Skeletal muscle tissue (tissue), 4 donors: Measurements from ENCODE around the gene MAPKAPK5. TPM values are rescaled to one million over a fixed set of nuclear protein-coding genes. Genes with fewer than 3 reads are reported as not detected.

ENCODE experiments used
- H3K27ac ChIP-seq: one replicate; pipeline ENCODE4 v1.7.0; 2013; ENCODE audit warnings: mild to moderate bottlenecking, low read depth, low read length, inconsistent platforms
- H3K27me3 ChIP-seq, 3 donors: one replicate each; pipeline ENCODE4 v1.7.0; 2013; ENCODE audit warnings: low read length in 3 of 3; ENCODE audit not compliant: control insufficient read depth in 3 of 3, insufficient read depth in 3 of 3
- H3K36me3 ChIP-seq, 3 donors: one replicate each; pipeline ENCODE4 v1.7.0; 2013; ENCODE audit warnings: low read length in 3 of 3; ENCODE audit not compliant: control insufficient read depth in 3 of 3, insufficient read depth in 3 of 3
- H3K4me1 ChIP-seq, 3 donors: one replicate each; pipeline ENCODE4 v1.7.0; 2013; ENCODE audit warnings: low read length in 3 of 3, mild to moderate bottlenecking in 3 of 3; ENCODE audit not compliant: control insufficient read depth in 3 of 3, insufficient read depth in 3 of 3
- H3K4me3 ChIP-seq, 3 donors: one replicate each; pipeline ENCODE4 v1.7.0; 2013; ENCODE audit warnings: low read length in 3 of 3
- H3K9ac ChIP-seq, 3 donors: one replicate each; pipeline ENCODE4 v1.7.0; 2013; ENCODE audit warnings: low read length in 3 of 3, mild to moderate bottlenecking in 3 of 3, moderate library complexity in 2 of 3, low read depth in 1 of 3
- H3K9me3 ChIP-seq, 3 donors: one replicate each; pipeline ENCODE4 v1.7.0; 2013; ENCODE audit warnings: low read length in 3 of 3; ENCODE audit not compliant: control insufficient read depth in 3 of 3
- total RNA-seq: library from RNA; depleted of rRNA; stranded (reverse); fragments of >200 nt; gene quantifications from one replicate; pipeline ENCODE4 v1.2.3, GENCODE V29; 2014
- donor health status: Osteomylitis.

MAPKAPK5 gene
- total RNA-seq, 1 donor from 2014 or later, result 24.0 TPM

DNA sequence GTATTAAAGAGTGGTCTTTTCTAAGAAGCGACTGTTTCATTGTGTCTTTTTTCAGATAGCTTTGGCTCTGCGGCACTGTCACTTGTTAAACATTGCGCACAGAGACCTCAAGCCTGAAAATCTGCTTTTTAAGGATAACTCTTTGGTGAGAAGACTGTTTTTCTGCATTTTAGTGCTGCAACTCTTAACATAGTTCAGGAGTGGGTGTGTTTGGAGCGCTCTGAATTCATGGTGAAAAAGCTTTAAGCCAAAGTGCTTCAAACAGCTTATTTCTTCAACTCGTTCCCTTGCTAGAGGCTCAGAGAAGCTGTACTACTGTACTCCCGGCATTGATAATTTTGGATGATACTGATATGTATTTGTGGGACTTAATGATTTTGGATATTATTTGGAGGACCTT lies 28.2 kb downstream of the MAPKAPK5 start:
- Histone ChIP-seq H3K9me3 (no peaks in the 10 kb centered on the region), H3K27me3 (no peaks in the 10 kb centered on the region), H3K4me3 (no peak overlapping the region), H3K36me3 (peaks cover 32 to 76% (median 60%) of the 10 kb centered on the region in 3 donors), H3K27ac (no peak overlapping the region), H3K4me1 (no peaks in the 10 kb centered on the region), H3K9ac (no peak overlapping the region)

DNA sequence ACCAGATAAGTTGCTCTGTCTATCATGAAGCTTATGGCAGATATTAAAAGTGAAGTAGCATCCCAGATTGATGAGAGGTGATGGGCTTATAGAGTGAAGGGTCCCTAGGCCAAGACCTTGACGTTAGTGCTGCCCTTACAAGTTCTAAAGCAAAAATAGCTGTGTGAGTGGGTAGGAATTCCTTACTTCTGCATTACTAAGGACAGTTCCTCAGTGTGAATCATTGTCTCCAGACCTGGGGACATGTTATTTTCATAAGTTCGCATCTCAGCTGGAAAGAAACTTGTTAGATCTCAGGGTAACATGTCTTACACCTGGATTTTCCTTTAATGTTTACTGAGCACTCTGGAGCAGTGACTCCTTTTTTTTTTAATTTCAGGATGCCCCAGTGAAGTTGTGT lies 28.7 kb downstream of the MAPKAPK5 start:
- Histone ChIP-seq H3K36me3 (peaks cover 32 to 80% (median 60%) of the 10 kb centered on the region in 3 donors), H3K9ac (no peak overlapping the region), H3K27me3 (no peaks in the 10 kb centered on the region), H3K27ac (no peak overlapping the region), H3K9me3 (no peaks in the 10 kb centered on the region), H3K4me3 (no peak overlapping the region), H3K4me1 (no peaks in the 10 kb centered on the region)

DNA sequence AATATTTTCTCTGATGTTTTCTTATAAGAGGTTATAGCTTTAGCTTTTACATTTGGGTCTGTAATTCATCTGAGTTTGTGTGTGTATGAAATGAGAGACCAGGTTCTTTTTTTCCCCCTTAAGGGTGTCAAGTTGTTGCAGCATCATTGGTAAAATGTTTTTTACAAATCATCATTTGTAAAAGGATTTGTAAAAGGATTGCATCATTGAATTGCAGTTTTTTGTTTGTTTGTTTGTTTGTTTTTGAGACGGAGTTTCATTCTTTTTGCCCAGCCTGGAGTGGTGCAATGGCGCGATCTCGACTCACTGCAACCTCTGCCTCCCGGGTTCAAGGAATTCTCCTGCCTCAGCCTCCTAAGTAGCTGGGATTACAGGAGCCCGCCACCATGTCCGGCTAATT lies 31.1 kb downstream of the MAPKAPK5 start:
- no peak overlapping the region for H3K27ac ChIP-seq

DNA sequence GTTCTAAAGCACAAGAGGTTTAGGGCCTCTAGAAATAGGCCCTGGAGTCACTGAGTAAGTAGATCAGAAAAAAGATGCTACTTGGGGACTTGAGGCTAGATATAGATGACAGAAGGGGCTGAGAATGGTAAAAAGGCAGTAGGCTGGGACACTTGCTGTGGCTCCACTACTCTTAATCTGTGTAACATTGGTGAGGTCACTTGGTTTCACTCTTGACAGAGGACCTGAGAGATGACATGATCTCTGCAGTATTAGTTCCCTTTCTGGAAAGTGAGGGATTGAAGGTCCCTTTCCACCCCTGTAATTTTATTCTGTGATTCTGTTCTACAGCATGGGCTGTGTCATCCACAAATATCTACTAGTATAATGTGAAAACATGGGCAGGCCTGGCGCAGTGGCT lies 39.7 kb downstream of the MAPKAPK5 start:
- no peak overlapping the region for H3K4me3 ChIP-seq
- no peaks in the 10 kb centered on the region for H3K4me1 ChIP-seq
- H3K27me3 ChIP-seq, result no peaks in the 10 kb centered on the region
- peaks cover 46 to 61% (median 58%) of the 10 kb centered on the region in 3 donors for H3K36me3 ChIP-seq
- H3K27ac ChIP-seq, result no peak overlapping the region
- no peak overlapping the region for H3K9ac ChIP-seq
- no peaks in the 10 kb centered on the region for H3K9me3 ChIP-seq

More for the DNA sequence above, 31.1 kb downstream of the MAPKAPK5 start:
- no peaks in the 10 kb centered on the region for H3K27me3 ChIP-seq
- H3K9ac ChIP-seq, result no peak overlapping the region
- no peaks in the 10 kb centered on the region for H3K9me3 ChIP-seq
- H3K4me1 ChIP-seq, result no peaks in the 10 kb centered on the region
- peaks cover 24 to 64% (median 41%) of the 10 kb centered on the region in 3 donors for H3K36me3 ChIP-seq
- H3K4me3 ChIP-seq, result no peak overlapping the region

DNA sequence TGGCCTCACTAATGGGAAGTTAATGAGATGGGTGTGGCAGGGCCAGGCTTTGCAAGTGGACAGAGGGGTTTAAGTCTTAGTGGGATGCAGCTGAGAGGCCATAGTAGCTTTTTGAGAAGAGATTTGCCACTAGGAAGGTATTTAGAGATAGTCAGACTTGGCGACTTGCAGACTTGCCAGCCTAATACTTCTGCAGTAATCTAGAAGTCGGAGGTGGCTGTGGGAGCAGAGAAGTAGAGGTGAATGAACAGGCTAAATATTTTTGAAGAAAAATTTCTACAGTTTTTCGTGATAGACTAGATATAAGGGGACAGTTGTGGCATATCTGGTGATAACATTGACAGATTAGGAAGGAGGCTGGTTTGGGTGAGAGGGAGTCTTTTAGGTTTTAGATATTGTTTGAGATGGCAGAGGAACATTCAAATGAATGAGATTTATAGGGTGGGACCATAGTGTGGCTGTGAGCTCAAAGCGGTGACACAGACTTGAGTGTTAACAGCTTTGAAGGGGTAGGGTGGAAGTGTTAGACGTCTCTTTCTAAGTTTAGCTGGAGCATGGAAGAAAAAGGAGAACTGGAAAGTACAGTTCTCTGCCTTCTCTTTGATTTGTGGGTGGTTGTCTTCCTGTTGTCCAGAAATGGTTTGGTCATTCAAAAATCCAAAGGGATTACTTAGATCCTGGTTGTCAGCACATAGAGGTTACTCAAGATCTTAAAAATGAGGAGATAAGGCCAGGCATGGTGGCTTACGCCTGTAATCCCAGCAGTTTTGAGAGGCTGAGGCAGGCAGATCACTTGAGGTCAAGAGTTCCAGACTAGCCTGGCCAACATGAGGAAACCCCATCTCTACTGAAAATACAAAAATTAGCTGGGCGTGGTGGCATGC lies 44.9 kb downstream of the MAPKAPK5 start:
- H3K4me1 ChIP-seq, result no peaks in the 10 kb centered on the region
- no peak overlapping the region for H3K27ac ChIP-seq
- no peak overlapping the region for H3K4me3 ChIP-seq
- H3K9me3 ChIP-seq, result no peaks in the 10 kb centered on the region
- H3K36me3 ChIP-seq, result peaks cover 48 to 74% (median 72%) of the 10 kb centered on the region in 3 donors
- no peak overlapping the region for H3K9ac ChIP-seq
- H3K27me3 ChIP-seq, result no peaks in the 10 kb centered on the region

DNA sequence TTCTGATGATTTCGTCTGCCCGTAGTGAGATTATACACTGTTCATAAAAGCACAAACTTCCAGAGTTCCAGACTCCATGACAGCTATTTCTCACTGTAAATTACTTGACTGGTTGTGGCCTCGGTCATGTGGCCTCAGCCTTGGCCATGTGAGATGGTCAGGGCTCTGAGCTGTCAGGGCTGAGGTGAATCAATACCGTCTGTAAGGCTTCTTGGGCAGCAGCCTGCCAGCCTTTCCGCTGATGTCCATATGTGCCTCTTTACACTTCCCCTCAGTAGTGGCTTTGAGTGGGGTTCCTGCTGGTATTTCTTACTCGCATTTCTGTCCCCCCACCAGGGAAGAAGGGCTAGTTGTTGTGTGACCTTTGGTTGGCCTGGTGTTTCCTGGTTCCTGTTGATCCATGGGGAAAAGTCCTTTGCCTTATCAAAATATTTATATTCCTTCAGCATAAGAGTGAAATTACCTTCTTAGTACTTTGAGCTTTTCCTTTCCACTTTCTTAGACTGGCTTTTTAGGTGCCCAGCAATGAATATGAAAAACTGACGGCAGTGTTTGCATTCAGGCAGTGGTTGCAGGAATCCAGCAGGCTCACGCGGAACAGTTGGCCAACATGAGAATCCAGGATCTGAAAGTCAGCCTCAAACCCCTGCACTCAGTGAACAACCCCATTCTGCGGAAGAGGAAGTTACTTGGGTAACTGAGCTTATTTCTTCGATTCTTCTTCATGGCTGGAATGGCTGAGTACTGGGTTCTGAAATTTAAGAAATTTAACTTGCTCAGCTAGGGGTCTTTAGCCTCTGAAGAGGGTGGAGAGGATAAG lies 46.1 kb downstream of the MAPKAPK5 start:
- Histone ChIP-seq H3K27me3 (no peaks in the 10 kb centered on the region), H3K36me3 (peaks cover 43 to 78% (median 75%) of the 10 kb centered on the region in 3 donors), H3K4me1 (no peaks in the 10 kb centered on the region), H3K9me3 (no peaks in the 10 kb centered on the region), H3K4me3 (no peak overlapping the region), H3K27ac (no peak overlapping the region), H3K9ac (no peak overlapping the region)

DNA sequence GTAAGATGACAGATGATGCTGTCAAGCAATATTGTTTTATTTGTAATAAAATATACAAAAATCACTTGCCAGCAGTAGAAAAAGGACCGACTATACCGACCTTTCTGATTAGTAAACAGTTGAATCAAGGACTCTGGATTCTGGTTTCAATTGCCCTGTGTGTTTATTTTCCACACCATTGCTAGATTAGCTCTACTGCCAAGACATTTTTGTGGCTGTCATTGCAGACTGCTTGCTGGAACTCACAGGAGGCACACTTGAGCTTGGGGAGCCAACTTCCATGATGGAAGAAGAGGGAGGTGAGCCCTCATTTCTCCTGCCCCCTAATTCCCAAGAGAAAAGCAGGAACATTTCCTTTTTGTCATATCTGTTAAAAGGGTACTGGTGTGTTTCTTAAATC lies 51.3 kb downstream of the MAPKAPK5 start:
- no peaks in the 10 kb centered on the region for H3K27me3 ChIP-seq
- H3K9me3 ChIP-seq, result no peaks in the 10 kb centered on the region
- H3K9ac ChIP-seq, result no peak overlapping the region
- no peak overlapping the region for H3K4me3 ChIP-seq
- no peaks in the 10 kb centered on the region for H3K4me1 ChIP-seq
- H3K36me3 ChIP-seq, result peaks cover 32 to 51% (median 48%) of the 10 kb centered on the region in 3 donors
- no peak overlapping the region for H3K27ac ChIP-seq

DNA sequence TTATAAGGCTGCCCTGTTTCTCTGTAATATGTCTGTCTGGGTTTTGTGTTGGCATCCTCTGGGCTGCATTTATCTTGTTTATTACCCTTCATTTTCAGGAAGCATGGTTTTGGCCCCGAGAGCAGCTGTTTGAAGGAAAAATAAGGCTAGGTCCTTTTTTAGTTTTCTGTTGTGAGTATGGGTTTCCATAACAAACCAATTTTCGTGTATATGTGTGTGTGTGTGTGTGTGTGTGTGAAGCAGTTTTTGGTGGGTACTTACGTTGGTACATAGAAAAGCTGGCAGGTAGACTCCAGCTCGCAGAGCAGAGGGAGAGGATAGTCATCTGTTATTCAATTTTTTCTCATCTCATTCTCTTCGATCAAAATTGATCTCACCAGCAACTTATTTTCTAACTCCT lies 52.5 kb downstream of the MAPKAPK5 start:
- H3K27me3 ChIP-seq, result no peaks in the 10 kb centered on the region
- H3K4me1 ChIP-seq, result no peaks in the 10 kb centered on the region
- H3K9ac ChIP-seq, result no peak overlapping the region
- H3K4me3 ChIP-seq, result no peak overlapping the region
- no peaks in the 10 kb centered on the region for H3K9me3 ChIP-seq
- H3K27ac ChIP-seq, result no peak overlapping the region
- H3K36me3 ChIP-seq, result peaks cover 28 to 41% (median 39%) of the 10 kb centered on the region in 3 donors

DNA sequence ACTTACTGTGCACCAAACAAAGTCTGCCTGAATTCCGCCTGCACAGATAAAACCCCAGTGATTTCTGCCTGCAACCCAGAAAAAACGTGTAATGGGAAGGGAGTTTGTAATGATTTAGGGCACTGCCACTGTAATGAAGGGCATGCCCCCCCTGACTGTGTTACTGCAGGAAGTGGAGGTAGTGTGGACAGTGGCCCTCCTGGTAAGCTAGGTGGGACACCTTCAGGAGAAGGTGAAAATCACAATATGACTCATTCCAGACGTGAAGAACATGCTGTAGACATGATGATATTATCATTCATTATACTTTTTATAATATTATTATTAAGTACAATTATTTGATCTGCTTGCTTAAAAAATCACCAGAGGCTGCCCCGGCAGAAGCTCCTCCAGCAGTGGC lies 59.2 kb downstream of the MAPKAPK5 start:
- H3K9me3 ChIP-seq, result no peaks in the 10 kb centered on the region
- H3K9ac ChIP-seq, result no peak overlapping the region
- peaks cover 5 to 10% (median 6%) of the 10 kb centered on the region in 3 donors for H3K36me3 ChIP-seq
- no peak overlapping the region for H3K27ac ChIP-seq
- H3K4me1 ChIP-seq, result no peaks in the 10 kb centered on the region
- H3K4me3 ChIP-seq, result no peak overlapping the region
- no peaks in the 10 kb centered on the region for H3K27me3 ChIP-seq
